Left lung (tissue), 10 donors: ENCODE measurements around the gene PCBP3. TPM values are rescaled to one million over a fixed set of nuclear protein-coding genes. Genes with fewer than 3 reads are reported as not detected.
"Not testable (repeated sequence)": the region's sequence is repeated elsewhere in the genome, so short reads cannot be mapped to it uniquely, and the experiment has no call there.

Experiments
- ATAC-seq: fragments of 200-7000 bp; cut with Tn5 transposase; one replicate; pipeline ENCODE4 v1.9.1; 2020; ENCODE audit warnings: moderate library complexity
- DNase-seq, 4 donors: peaks; one replicate each; pipeline ENCODE4 v3.0.0-alpha.2; 2013 to 2020
- H3K27ac ChIP-seq, 2 donors: fragments of 200-600 bp; sonication (generic) in 1 of 2; one replicate each; pipeline versions ENCODE4 v1.5.0 to v1.8.0; 2020 to 2021
- H3K27me3 ChIP-seq, 2 donors: fragments of 200-600 bp; sonication (generic) in 1 of 2; one replicate each; pipeline versions ENCODE4 v1.5.0 to v1.8.0; 2020 to 2021
- H3K36me3 ChIP-seq, 2 donors: fragments of 200-600 bp; sonication (generic) in 1 of 2; one replicate each; pipeline versions ENCODE4 v1.5.0 to v1.8.0; 2020 to 2021
- H3K4me1 ChIP-seq, 2 donors: fragments of 200-600 bp; one replicate each; pipeline ENCODE4 v1.8.0; 2021
- H3K4me3 ChIP-seq, 2 donors: fragments of 200-600 bp; sonication (generic) in 1 of 2; one replicate each; pipeline versions ENCODE4 v1.5.0 to v1.8.0; 2020 to 2021; ENCODE audit warnings: mild to moderate bottlenecking in 1 of 2
- H3K9me3 ChIP-seq, 2 donors: fragments of 200-600 bp; sonication (generic) in 1 of 2; one replicate each; pipeline versions ENCODE4 v1.5.0 to v1.8.0; 2020 to 2021
- intact Hi-C, 2 donors: fragments of 100-400 bp; cut with DNase I; formaldehyde crosslinking; loops; one replicate each; pipeline versions ENCODE4 v1.11.2 to v1.14.2; 2022
- polyA plus RNA-seq, 6 donors: library from polyadenylated mRNA; unstranded; fragments of 120-200 nt; gene quantifications; one replicate each; pipeline ENCODE4 v1.2.1, GENCODE V29; 2013; ENCODE audit not compliant: insufficient read length in 6 of 6
- total RNA-seq, 2 donors: library from RNA; stranded (reverse); fragmentation: NEBNext Ultra II Directional; extraction: Animal tissue kit (Norgen Biotek cat#: 25700); gene quantifications; one replicate each; pipeline ENCODE4 v1.2.1, GENCODE V29; 2021
- TF ChIP-seq, protein P1 (sequence below), 2 donors: fragments of 200-600 bp; sonication (generic) in 1 of 2; IDR thresholded peaks; one replicate each; pipeline versions ENCODE4 v1.5.0 to v1.8.0; 2021; ENCODE audit warnings: antibody characterized with exemption in 2 of 2
- donor health status: DM: no; HTN: yes; CAD: no.
- donor health status: DM: no; HTN: no; CAD: no.

Gene PCBP3
- total and polyA plus RNA-seq, 8 donors = 2.1 to 13.8 (median 3.0) TPM

DNA sequence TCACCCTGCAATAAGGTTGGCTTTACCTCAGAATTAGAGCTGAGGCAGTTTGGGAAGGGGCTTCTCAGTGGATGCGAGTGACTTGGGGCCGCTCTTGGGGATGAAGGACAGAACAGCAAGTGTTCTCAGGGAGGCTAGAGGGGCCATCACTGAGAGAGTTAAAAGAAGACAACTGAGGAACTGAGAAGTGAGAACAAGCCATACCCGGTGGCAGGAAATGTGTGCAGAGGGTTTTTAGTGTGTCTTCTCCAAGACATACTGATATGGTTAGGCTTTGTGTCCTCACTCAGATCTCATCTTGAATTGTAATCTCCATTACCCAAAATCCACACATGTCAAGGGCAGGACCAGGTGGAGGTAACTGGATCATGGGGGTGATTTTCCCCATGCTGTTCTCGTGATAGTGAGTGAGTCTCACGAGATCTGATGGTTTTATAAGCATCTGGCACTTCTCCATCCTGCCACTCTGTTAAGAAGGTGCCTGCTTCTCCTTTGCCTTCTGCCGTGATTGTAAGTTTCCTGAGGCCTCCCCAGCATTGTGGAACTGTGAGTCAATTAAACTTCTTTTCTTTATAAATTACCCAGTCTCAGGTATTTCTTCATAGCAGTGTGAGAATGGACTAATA lies 75.8 kb downstream of the PCBP3 start:
- no peaks in the 10 kb centered on the region for H3K4me1 ChIP-seq
- no peaks in the 10 kb centered on the region for H3K27me3 ChIP-seq
- DNase-seq = no peak
- no peaks in the 10 kb centered on the region for H3K9me3 ChIP-seq
- no peak overlapping the region for H3K27ac ChIP-seq
- H3K4me3 ChIP-seq = no peak overlapping the region
- H3K36me3 ChIP-seq = no peaks in the 10 kb centered on the region
- no peak for ATAC-seq
- TF ChIP-seq, protein P1, sequence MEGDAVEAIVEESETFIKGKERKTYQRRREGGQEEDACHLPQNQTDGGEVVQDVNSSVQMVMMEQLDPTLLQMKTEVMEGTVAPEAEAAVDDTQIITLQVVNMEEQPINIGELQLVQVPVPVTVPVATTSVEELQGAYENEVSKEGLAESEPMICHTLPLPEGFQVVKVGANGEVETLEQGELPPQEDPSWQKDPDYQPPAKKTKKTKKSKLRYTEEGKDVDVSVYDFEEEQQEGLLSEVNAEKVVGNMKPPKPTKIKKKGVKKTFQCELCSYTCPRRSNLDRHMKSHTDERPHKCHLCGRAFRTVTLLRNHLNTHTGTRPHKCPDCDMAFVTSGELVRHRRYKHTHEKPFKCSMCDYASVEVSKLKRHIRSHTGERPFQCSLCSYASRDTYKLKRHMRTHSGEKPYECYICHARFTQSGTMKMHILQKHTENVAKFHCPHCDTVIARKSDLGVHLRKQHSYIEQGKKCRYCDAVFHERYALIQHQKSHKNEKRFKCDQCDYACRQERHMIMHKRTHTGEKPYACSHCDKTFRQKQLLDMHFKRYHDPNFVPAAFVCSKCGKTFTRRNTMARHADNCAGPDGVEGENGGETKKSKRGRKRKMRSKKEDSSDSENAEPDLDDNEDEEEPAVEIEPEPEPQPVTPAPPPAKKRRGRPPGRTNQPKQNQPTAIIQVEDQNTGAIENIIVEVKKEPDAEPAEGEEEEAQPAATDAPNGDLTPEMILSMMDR (IDR thresholded peaks at IDR 0.05) = no peak
- intact Hi-C loops = no loop called here

DNA sequence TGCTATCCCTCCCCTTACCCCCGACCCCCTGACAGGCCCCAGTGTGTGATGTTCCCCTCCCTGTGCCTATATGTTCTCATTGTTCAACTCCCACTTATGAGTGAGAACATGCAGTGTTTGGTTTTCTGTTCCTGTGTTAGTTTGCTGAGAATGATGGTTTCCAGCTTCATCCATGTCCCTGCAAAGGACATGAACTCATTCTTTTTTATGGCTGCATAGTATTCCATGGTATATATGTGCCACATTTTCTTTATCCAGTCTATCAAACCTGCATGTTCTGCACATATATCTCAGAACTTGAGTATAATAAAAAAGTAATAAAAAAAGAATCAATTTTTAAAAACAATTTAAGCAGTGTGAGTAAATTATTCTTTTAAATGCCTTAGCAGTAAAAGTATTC lies 76.7 kb downstream of the PCBP3 start:
- H3K36me3 ChIP-seq, ATAC-seq, H3K9me3 ChIP-seq, H3K4me3 ChIP-seq, intact Hi-C loops, DNase-seq, H3K27ac ChIP-seq, H3K4me1 ChIP-seq, H3K27me3 ChIP-seq: not testable (repeated sequence)

DNA sequence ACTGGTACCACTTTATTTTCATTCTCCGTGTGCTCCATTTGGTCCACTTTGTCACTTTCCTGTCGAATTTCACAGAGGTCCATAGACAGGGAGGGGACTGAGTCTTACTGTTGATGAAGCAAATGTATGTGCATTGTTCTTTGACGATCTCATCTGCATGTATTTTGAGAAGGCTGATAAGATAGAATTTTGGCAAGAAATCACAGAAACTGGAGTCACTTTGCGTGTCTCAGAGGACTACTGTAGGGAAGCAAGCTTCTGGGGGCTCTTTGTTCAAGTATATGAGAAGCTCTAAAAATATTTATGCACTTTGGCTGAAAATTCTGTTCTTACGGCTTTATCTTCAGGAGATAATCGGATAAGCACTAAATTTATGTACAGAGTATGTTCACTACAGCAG lies 78.1 kb downstream of the PCBP3 start:
- no peak overlapping the region for H3K4me3 ChIP-seq
- H3K4me1 ChIP-seq = no peaks in the 10 kb centered on the region
- intact Hi-C loops = no loop called here
- DNase-seq (no peak), ATAC-seq (no peak)
- H3K27me3 ChIP-seq = no peaks in the 10 kb centered on the region
- TF ChIP-seq, protein P1 (IDR thresholded peaks at IDR 0.05) = no peak
- H3K36me3 ChIP-seq = no peaks in the 10 kb centered on the region
- no peak overlapping the region for H3K27ac ChIP-seq
- H3K9me3 ChIP-seq = no peaks in the 10 kb centered on the region

DNA sequence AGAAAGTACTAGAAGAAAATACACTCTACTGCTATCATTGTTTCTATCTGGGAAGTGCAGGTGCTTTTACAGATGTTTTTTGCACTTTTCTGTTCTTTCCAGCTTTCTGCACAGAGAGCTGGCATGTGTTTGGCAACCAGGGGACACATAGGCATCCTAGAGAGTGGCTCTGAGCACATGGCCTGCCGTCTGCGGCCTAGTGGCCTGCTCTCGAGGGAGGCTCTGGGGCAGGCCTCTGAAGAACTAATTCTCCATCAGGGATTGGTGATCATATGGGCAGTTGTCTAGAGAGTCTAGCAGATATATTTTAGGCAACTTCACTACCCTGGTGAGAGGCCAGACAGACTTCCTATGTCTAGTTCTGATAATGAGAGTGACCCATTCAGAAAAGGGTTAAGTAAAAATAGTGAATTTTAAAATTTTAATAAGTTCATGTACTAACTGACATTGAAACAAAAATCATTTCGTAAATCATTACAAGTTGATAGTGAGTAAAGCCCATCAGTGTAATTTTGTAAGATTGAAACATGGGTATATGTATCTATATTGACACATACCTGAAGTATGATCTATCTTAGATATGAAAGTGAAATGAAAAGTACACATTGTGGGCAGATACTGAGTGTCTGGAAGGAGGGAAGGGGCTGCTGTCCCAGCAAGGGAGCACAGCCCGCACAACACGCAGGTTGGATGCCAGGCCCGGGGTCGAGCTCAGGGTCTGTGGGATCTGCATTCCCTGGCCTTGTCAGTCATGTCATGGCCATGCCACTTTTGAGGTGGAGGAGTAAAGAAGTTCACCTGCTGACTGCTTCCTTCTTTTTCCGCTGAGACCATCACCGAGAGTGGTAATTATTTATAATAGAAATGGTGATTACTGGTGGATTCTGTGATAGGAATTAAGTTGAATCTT lies 79.8 kb downstream of the PCBP3 start:
- no peaks in the 10 kb centered on the region for H3K36me3 ChIP-seq
- intact Hi-C loops = no loop called here
- no peak for DNase-seq
- H3K27me3 ChIP-seq = no peaks in the 10 kb centered on the region
- TF ChIP-seq, protein P1 (IDR thresholded peaks at IDR 0.05) = no peak
- H3K27ac ChIP-seq = no peak overlapping the region
- H3K4me3 ChIP-seq = no peak overlapping the region
- H3K9me3 ChIP-seq = no peaks in the 10 kb centered on the region
- H3K4me1 ChIP-seq = no peaks in the 10 kb centered on the region
- ATAC-seq = no peak

DNA sequence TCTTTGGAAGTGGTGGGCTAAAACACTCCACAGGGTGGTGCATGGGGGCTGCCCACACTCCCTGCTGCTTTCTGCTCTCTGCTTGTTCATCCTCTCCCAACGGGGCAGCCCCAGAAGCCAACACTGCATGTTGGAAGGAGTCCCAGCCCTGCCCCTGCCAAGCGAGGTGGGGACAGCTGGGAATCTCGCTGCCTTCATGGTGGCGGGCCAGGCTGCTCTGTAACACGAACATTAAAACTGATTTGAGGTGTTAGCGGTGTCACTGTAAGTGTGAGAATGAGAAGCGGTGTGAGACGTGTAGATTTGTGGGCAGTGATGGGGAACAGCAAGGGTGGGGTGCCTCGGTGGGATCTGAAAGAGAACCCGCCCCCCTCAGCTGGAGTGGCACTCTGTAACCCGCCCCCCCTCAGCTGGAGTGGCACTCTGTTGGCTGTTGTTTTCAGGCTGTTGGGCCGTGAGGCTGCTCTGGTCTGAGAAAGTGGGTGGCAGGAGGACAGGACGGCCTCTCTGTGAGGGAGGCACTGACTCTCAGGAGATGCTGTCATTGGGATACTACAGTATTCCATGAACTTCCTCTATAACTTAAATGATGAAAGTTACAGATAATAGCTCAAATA lies 80.9 kb downstream of the PCBP3 start:
- Histone ChIP-seq H3K36me3 (no peaks in the 10 kb centered on the region), H3K4me1 (no peaks in the 10 kb centered on the region), H3K27me3 (no peaks in the 10 kb centered on the region), H3K4me3 (no peak overlapping the region), H3K9me3 (no peaks in the 10 kb centered on the region), H3K27ac (no peak overlapping the region)
- DNase-seq (peak in 1 of 4 donors; percentile 1), ATAC-seq (no peak)
- intact Hi-C loops = no loop called here
- TF ChIP-seq, protein P1 (IDR thresholded peaks at IDR 0.05) = no peak
